HEK293 (cell line): ENCODE measurements around the gene SLC35E4.

Experiments
- CTCF ChIA-PET: fragments of 350-600 bp; formaldehyde crosslinking; extraction: SDS; loops from one replicate; lab custom pipeline; 2021; ENCODE audit warnings: antibody characterized with exemption; lab: Yijun Ruan, JAX
- POLR2A ChIA-PET: fragments of 300-600 bp; formaldehyde crosslinking; extraction: SDS; loops from one replicate; lab custom pipeline; 2020; ENCODE audit warnings: antibody characterized with exemption, inconsistent platforms; lab: Yijun Ruan, JAX
- H3K27ac ChIP-seq: fragments of 200-500 bp; sonication (Bioruptor generic); 2 replicates; pipeline ENCODE4 v1.5.1; 2014; ENCODE audit warnings: low read depth, low read length, control low read depth, inconsistent platforms; ENCODE audit errors: extremely low read depth
- H3K36me3 ChIP-seq, 2 experiments: fragments of 200-500 bp in 1 of 2; sonication (Bioruptor generic) in 1 of 2; 1 replicate in 1 of 2; 2 replicates in 1 of 2; pipeline ENCODE4 v1.5.1; 2014 to 2017; ENCODE audit warnings: inconsistent platforms in 2 of 2, low read length in 2 of 2; ENCODE audit not compliant: control insufficient read depth in 2 of 2, insufficient read depth in 1 of 2
- H3K4me1 ChIP-seq: fragments of 200-500 bp; sonication (Bioruptor generic); 2 replicates; pipeline ENCODE4 v1.5.1; 2014; ENCODE audit warnings: mild to moderate bottlenecking, low read length, inconsistent platforms; ENCODE audit not compliant: control insufficient read depth, insufficient read depth
- H3K4me3 ChIP-seq: 2 replicates; pipeline ENCODE4 v1.5.1; 2011; ENCODE audit warnings: low read depth, mild to moderate bottlenecking, control low read depth, low read length, moderate library complexity
- H3K9me3 ChIP-seq: fragments of 200-500 bp; sonication (Bioruptor generic); 2 replicates; pipeline ENCODE4 v1.5.1; 2014; ENCODE audit warnings: low read depth, low read length, inconsistent platforms; ENCODE audit not compliant: control insufficient read depth, insufficient read depth
- BCL11B ChIP-seq: fragments of 450-650 bp; formaldehyde crosslinking; IDR thresholded peaks from 2 replicates; pipeline ENCODE4 v1.5.1; 2016; ENCODE audit warnings: low read depth, missing biosample characterization, missing genetic modification characterization
- GLIS1 ChIP-seq: fragments of 450-650 bp; formaldehyde crosslinking; IDR thresholded peaks from 2 replicates; pipeline ENCODE4 v1.5.1; 2016; ENCODE audit warnings: missing biosample characterization, missing genetic modification characterization
- KLF1 ChIP-seq: fragments of 450-650 bp; formaldehyde crosslinking; IDR thresholded peaks from 2 replicates; pipeline ENCODE4 v1.5.1; 2016; ENCODE audit warnings: missing biosample characterization, missing genetic modification characterization
- MYNN ChIP-seq: fragments of 450-650 bp; formaldehyde crosslinking; IDR thresholded peaks from 2 replicates; pipeline ENCODE4 v1.5.1; 2016; ENCODE audit warnings: missing biosample characterization, missing genetic modification characterization, borderline replicate concordance
- SP2 ChIP-seq: fragments of 450-650 bp; formaldehyde crosslinking; IDR thresholded peaks from 2 replicates; pipeline ENCODE4 v1.5.1; 2016; ENCODE audit warnings: missing biosample characterization, missing genetic modification characterization
- ZBTB11 ChIP-seq: fragments of 450-650 bp; formaldehyde crosslinking; conservative IDR thresholded peaks from 2 replicates; pipeline ENCODE4 v1.5.1; 2016; ENCODE audit warnings: low read depth, missing biosample characterization, missing genetic modification characterization
- ZFHX2 ChIP-seq: fragments of 450-650 bp; formaldehyde crosslinking; conservative IDR thresholded peaks from 2 replicates; pipeline ENCODE4 v1.5.1; 2016; ENCODE audit warnings: missing biosample characterization, missing genetic modification characterization
- ZNF19 ChIP-seq: fragments of 450-650 bp; formaldehyde crosslinking; IDR thresholded peaks from 2 replicates; pipeline ENCODE4; 2016; ENCODE audit warnings: missing biosample characterization, missing genetic modification characterization, low read depth
- ZNF211 ChIP-seq: fragments of 450-650 bp; formaldehyde crosslinking; IDR thresholded peaks from 2 replicates; pipeline ENCODE4 v1.5.1; 2016; ENCODE audit warnings: low read depth, missing biosample characterization, missing genetic modification characterization
- ZNF48 ChIP-seq: fragments of 450-650 bp; formaldehyde crosslinking; IDR thresholded peaks from 2 replicates; pipeline ENCODE4 v1.5.1; 2016; ENCODE audit warnings: missing biosample characterization, missing genetic modification characterization
- TF ChIP-seq, protein P1 (sequence below): fragments of 450-650 bp; formaldehyde crosslinking; IDR thresholded peaks from 2 replicates; pipeline ENCODE4 v1.5.1; 2016; ENCODE audit warnings: missing biosample characterization, missing genetic modification characterization
- TF ChIP-seq, protein P2 (sequence below): fragments of 450-650 bp; formaldehyde crosslinking; IDR thresholded peaks from 2 replicates; pipeline ENCODE4 v1.5.1; 2016; ENCODE audit warnings: missing biosample characterization, missing genetic modification characterization, low read depth
- TF ChIP-seq, protein P3 (sequence below): fragments of 450-650 bp; formaldehyde crosslinking; IDR thresholded peaks from 2 replicates; pipeline ENCODE4 v1.5.1; 2016; ENCODE audit warnings: missing biosample characterization, missing genetic modification characterization
- TF ChIP-seq, protein P4 (sequence below): fragments of 450-650 bp; IDR thresholded peaks from 2 replicates; pipeline ENCODE4 v1.5.1; 2018; ENCODE audit warnings: missing biosample characterization, mild to moderate bottlenecking, missing genetic modification characterization
- TF ChIP-seq, protein P5 (sequence below): fragments of 450-650 bp; formaldehyde crosslinking; IDR thresholded peaks from 2 replicates; pipeline ENCODE4 v1.5.1; 2017; ENCODE audit warnings: missing biosample characterization, missing genetic modification characterization
- TF ChIP-seq, protein P6 (sequence below): fragments of 450-650 bp; formaldehyde crosslinking; IDR thresholded peaks from 2 replicates; pipeline ENCODE4 v1.5.1; 2017; ENCODE audit warnings: missing biosample characterization, missing genetic modification characterization

The SLC35E4 gene

GRCh38 chr22:30649430-30650007 lies 13.9 kb downstream of the SLC35E4 start (continued):
- TF ChIP-seq ZFHX2 (tag by site-specific recombination) (peak; percentile 39; the same call in 1 of the 2 replicates), KLF1 (peak; percentile 34; the same call in 1 of the 2 replicates), ZNF48 (no peak), BCL11B (tag by site-specific recombination) (no peak), ZBTB11 (tag by site-specific recombination) (no peak), ZNF19 (tag by site-specific recombination) (no peak), SP2 (tag by site-specific recombination) (peak; percentile 22; the same call in 1 of the 2 replicates)
- TF ChIP-seq, protein P1, sequence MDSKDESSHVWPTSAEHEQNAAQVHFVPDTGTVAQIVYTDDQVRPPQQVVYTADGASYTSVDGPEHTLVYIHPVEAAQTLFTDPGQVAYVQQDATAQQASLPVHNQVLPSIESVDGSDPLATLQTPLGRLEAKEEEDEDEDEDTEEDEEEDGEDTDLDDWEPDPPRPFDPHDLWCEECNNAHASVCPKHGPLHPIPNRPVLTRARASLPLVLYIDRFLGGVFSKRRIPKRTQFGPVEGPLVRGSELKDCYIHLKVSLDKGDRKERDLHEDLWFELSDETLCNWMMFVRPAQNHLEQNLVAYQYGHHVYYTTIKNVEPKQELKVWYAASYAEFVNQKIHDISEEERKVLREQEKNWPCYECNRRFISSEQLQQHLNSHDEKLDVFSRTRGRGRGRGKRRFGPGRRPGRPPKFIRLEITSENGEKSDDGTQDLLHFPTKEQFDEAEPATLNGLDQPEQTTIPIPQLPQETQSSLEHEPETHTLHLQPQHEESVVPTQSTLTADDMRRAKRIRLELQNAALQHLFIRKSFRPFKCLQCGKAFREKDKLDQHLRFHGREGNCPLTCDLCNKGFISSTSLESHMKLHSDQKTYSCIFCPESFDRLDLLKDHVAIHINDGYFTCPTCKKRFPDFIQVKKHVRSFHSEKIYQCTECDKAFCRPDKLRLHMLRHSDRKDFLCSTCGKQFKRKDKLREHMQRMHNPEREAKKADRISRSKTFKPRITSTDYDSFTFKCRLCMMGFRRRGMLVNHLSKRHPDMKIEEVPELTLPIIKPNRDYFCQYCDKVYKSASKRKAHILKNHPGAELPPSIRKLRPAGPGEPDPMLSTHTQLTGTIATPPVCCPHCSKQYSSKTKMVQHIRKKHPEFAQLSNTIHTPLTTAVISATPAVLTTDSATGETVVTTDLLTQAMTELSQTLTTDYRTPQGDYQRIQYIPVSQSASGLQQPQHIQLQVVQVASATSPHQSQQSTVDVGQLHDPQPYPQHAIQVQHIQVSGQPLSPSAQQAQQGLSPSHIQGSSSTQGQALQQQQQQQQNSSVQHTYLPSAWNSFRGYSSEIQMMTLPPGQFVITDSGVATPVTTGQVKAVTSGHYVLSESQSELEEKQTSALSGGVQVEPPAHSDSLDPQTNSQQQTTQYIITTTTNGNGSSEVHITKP (tag by site-specific recombination) = peak; percentile 50
- TF ChIP-seq, protein P2, sequence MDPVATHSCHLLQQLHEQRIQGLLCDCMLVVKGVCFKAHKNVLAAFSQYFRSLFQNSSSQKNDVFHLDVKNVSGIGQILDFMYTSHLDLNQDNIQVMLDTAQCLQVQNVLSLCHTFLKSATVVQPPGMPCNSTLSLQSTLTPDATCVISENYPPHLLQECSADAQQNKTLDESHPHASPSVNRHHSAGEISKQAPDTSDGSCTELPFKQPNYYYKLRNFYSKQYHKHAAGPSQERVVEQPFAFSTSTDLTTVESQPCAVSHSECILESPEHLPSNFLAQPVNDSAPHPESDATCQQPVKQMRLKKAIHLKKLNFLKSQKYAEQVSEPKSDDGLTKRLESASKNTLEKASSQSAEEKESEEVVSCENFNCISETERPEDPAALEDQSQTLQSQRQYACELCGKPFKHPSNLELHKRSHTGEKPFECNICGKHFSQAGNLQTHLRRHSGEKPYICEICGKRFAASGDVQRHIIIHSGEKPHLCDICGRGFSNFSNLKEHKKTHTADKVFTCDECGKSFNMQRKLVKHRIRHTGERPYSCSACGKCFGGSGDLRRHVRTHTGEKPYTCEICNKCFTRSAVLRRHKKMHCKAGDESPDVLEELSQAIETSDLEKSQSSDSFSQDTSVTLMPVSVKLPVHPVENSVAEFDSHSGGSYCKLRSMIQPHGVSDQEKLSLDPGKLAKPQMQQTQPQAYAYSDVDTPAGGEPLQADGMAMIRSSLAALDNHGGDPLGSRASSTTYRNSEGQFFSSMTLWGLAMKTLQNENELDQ = no peak
- TF ChIP-seq, protein P3, sequence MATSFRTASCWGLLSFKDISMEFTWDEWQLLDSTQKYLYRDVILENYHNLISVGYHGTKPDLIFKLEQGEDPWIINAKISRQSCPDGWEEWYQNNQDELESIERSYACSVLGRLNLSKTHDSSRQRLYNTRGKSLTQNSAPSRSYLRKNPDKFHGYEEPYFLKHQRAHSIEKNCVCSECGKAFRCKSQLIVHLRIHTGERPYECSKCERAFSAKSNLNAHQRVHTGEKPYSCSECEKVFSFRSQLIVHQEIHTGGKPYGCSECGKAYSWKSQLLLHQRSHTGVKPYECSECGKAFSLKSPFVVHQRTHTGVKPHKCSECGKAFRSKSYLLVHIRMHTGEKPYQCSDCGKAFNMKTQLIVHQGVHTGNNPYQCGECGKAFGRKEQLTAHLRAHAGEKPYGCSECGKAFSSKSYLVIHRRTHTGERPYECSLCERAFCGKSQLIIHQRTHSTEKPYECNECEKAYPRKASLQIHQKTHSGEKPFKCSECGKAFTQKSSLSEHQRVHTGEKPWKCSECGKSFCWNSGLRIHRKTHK (tag by site-specific recombination) = no peak
- TF ChIP-seq, protein P4, sequence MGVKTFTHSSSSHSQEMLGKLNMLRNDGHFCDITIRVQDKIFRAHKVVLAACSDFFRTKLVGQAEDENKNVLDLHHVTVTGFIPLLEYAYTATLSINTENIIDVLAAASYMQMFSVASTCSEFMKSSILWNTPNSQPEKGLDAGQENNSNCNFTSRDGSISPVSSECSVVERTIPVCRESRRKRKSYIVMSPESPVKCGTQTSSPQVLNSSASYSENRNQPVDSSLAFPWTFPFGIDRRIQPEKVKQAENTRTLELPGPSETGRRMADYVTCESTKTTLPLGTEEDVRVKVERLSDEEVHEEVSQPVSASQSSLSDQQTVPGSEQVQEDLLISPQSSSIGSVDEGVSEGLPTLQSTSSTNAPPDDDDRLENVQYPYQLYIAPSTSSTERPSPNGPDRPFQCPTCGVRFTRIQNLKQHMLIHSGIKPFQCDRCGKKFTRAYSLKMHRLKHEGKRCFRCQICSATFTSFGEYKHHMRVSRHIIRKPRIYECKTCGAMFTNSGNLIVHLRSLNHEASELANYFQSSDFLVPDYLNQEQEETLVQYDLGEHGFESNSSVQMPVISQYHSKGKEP (tag by site-specific recombination) = no peak

DNA sequence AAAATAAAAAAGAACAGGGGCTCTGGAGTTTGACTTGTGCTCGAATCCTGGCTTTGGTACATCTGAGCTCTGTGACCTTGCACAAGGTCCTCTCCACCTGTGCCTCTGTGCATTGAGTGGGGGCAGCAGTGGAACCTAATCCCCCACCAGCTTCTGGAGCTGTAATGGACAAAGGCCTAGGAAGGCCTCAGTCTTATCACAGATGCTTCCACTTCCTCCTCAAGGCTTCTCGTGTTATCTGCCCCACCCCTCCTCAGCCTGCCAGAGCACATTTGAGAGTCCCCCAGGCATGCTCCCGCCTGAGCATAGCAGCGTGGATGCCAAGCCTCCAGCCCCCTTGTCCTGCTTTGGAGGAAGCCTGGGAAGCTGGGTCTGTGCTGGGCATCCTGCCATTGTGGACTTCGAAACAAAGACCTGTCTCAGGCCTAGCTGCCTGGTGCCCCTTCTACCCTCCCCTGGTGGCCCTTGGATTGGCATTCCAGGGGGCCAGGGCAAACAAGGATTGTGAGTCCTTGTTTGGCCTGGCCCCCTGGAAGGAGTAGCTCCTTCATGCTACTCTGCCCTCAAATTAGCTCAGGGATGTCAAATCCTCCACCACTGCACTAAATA lies 15.0 kb downstream of the SLC35E4 start:
- H3K9me3 ChIP-seq = no peaks in the 10 kb centered on the region
- H3K27ac ChIP-seq = no peak overlapping the region
- POLR2A ChIA-PET = no interaction called here
- H3K4me1 ChIP-seq = no peaks in the 10 kb centered on the region
- H3K36me3 ChIP-seq = no peaks in the 10 kb centered on the region
- no peak overlapping the region for H3K4me3 ChIP-seq
- CTCF ChIA-PET = interaction anchor here (2.6 kb wide), 1 partner anchor 16 kb away, joined by 9 read pairs; the partner anchor contains the start of gene SLC35E4
- TF ChIP-seq MYNN (tag by site-specific recombination) = no peak
- TF ChIP-seq GLIS1 (tag by site-specific recombination) = peak; percentile 85
- TF ChIP-seq, protein P5, sequence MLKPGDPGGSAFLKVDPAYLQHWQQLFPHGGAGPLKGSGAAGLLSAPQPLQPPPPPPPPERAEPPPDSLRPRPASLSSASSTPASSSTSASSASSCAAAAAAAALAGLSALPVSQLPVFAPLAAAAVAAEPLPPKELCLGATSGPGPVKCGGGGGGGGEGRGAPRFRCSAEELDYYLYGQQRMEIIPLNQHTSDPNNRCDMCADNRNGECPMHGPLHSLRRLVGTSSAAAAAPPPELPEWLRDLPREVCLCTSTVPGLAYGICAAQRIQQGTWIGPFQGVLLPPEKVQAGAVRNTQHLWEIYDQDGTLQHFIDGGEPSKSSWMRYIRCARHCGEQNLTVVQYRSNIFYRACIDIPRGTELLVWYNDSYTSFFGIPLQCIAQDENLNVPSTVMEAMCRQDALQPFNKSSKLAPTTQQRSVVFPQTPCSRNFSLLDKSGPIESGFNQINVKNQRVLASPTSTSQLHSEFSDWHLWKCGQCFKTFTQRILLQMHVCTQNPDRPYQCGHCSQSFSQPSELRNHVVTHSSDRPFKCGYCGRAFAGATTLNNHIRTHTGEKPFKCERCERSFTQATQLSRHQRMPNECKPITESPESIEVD = no peak
- TF ChIP-seq ZNF211 (tag by site-specific recombination) = no peak
- TF ChIP-seq, protein P6, sequence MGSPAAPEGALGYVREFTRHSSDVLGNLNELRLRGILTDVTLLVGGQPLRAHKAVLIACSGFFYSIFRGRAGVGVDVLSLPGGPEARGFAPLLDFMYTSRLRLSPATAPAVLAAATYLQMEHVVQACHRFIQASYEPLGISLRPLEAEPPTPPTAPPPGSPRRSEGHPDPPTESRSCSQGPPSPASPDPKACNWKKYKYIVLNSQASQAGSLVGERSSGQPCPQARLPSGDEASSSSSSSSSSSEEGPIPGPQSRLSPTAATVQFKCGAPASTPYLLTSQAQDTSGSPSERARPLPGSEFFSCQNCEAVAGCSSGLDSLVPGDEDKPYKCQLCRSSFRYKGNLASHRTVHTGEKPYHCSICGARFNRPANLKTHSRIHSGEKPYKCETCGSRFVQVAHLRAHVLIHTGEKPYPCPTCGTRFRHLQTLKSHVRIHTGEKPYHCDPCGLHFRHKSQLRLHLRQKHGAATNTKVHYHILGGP (tag by site-specific recombination) = no peak
